ENCODE results near the gene USP10. TPM values are rescaled to one million over a fixed set of nuclear protein-coding genes. Genes with fewer than 3 reads are reported as not detected.

The USP10 gene
- total and polyA plus RNA-seq, 2 donors (not counting 1 experiment from before 2014, with no cell fraction given) = 48.9 to 134 TPM

DNA sequence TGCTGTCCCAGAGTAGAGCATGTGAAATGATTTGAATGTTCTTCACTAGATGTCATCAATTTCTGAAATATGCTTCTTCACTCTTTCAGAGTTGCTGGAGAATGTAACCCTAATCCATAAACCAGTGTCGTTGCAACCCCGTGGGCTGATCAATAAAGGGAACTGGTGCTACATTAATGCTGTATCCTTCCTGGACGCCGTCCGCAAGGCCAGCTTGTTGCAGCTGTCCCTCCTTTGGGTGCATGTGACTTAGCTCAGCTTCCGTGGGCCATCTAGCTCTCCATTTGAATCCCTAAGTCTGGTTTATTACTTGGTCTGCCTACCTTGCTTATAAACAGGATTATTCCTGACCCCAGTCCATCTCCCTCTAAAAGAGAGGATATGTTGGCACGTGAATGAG is 58.8 kb downstream of the USP10 start:
- no peak overlapping the region for H3K27ac Mint-ChIP-seq

DNA sequence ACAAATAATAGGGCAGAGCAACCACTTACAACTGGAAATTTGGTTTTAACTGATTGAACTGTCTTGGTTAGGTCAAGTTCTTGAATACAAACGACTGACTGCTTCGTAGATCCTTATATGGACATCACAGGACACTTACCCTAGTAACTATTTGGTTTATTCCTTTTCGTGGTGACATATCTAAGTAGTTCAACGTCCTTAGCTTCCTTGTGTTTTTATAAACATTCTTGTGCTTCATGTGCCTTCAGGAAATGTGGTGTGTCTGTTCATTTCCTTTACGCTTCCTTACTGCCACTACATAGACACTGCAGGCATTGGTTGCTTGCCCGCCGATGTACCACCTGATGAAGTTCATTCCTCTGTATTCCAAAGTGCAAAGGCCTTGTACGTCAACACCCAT is 59.3 kb downstream of the USP10 start:
- no peak overlapping the region for H3K4me3 Mint-ChIP-seq
- H3K9me3 ChIP-seq (ENCODE audit: control extremely low read depth in 1 of 3, control insufficient read depth in 2 of 3, insufficient read depth in 1 of 3, low read length in 2 of 3) = no peaks in the 10 kb centered on the region
- ChIA-PET CTCF (interaction anchor here (1.3 to 3.3 kb wide), 3 partner anchors 9 to 194 kb away, joined by 3 to 20 read pairs (median 11); no protein-coding TSS in a partner anchor), POLR2A (no interaction called here)
- H3K27me3 Mint-ChIP-seq = no peaks in the 10 kb centered on the region
- H2AFZ ChIP-seq (ENCODE audit: insufficient read depth, low read depth, low read length, poor library complexity, severe bottlenecking) = no peak overlapping the region
- H3K4me1 Mint-ChIP-seq = peaks cover 30% of the 10 kb centered on the region
- ATAC-seq (ENCODE audit: low read depth) = no peak
- H4K20me1 ChIP-seq (ENCODE audit: control insufficient read depth, insufficient read depth, low read length, poor library complexity, severe bottlenecking) = peaks cover 64% of the 10 kb centered on the region
- H3K27ac ChIP-seq (ENCODE audit: low read length in 2 of 2) = peak overlapping the region in 1 of 2 donors; percentile 34
- H3K9me3 Mint-ChIP-seq (ENCODE audit: insufficient read depth) = no peaks in the 10 kb centered on the region
- WGBS (ENCODE audit: insufficient coverage) = 60% methylated on average over 1 of the region's 8 CpGs
- no peaks in the 10 kb centered on the region for H3K27me3 ChIP-seq (replicated peaks in 1 of 4; ENCODE audit: control extremely low read depth in 1 of 4, control insufficient read depth in 3 of 4, insufficient read depth in 4 of 4, low read length in 3 of 4)
- DNase-seq = no peak
- H3K9ac ChIP-seq (ENCODE audit: low read length) = peak overlapping the region; percentile 12
- TF ChIP-seq, protein P1, sequence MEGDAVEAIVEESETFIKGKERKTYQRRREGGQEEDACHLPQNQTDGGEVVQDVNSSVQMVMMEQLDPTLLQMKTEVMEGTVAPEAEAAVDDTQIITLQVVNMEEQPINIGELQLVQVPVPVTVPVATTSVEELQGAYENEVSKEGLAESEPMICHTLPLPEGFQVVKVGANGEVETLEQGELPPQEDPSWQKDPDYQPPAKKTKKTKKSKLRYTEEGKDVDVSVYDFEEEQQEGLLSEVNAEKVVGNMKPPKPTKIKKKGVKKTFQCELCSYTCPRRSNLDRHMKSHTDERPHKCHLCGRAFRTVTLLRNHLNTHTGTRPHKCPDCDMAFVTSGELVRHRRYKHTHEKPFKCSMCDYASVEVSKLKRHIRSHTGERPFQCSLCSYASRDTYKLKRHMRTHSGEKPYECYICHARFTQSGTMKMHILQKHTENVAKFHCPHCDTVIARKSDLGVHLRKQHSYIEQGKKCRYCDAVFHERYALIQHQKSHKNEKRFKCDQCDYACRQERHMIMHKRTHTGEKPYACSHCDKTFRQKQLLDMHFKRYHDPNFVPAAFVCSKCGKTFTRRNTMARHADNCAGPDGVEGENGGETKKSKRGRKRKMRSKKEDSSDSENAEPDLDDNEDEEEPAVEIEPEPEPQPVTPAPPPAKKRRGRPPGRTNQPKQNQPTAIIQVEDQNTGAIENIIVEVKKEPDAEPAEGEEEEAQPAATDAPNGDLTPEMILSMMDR (IDR thresholded peaks at IDR 0.05) = no peak
- no peak for TF ChIP-seq EZH2 (IDR thresholded peaks at IDR 0.05; ENCODE audit: borderline replicate concordance, insufficient read depth, low read depth, low read length, poor library complexity, severe bottlenecking)
- H3K4me2 ChIP-seq (replicated peaks; ENCODE audit: low read depth, low read length, poor library complexity, severe bottlenecking) = no peak overlapping the region
- peaks cover 0 to 58% of the 10 kb centered on the region in 2 experiments for H3K36me3 ChIP-seq (replicated peaks in 1 of 2; ENCODE audit: control extremely low read depth in 1 of 2, control insufficient read depth in 1 of 2, extremely low read depth in 1 of 2, insufficient read depth in 2 of 2, low read length in 1 of 2)
- intact Hi-C loops (cut with micrococcal nuclease) = no loop called here
- no peak overlapping the region for H3K4me3 ChIP-seq (ENCODE audit: control extremely low read depth in 1 of 5, extremely low read depth in 1 of 5, insufficient read depth in 1 of 5, low read depth in 2 of 5, low read length in 4 of 5)
- no peak overlapping the region for H3K27ac Mint-ChIP-seq
- peaks cover 13 to 18% of the 10 kb centered on the region in 2 donors for H3K4me1 ChIP-seq (ENCODE audit: control insufficient read depth in 2 of 2, insufficient read depth in 2 of 2, low read length in 2 of 2)
- H3K79me2 ChIP-seq (ENCODE audit: control insufficient read depth, insufficient read depth, low read length) = peaks cover 53% of the 10 kb centered on the region

More for the DNA sequence above, 58.8 kb downstream of the USP10 start:
- Mint-ChIP-seq H3K4me3 (no peak overlapping the region), H3K27me3 (no peaks in the 10 kb centered on the region), H3K9me3 (ENCODE audit: insufficient read depth) (no peaks in the 10 kb centered on the region), H3K4me1 (peaks cover 34% of the 10 kb centered on the region)
- Histone ChIP-seq H3K4me2 (replicated peaks; ENCODE audit: low read depth, low read length, poor library complexity, severe bottlenecking) (no peak overlapping the region), H3K4me3 (ENCODE audit: control extremely low read depth in 1 of 5, extremely low read depth in 1 of 5, insufficient read depth in 1 of 5, low read depth in 2 of 5, low read length in 4 of 5) (no peak overlapping the region), H3K36me3 (replicated peaks in 1 of 2; ENCODE audit: control extremely low read depth in 1 of 2, control insufficient read depth in 1 of 2, extremely low read depth in 1 of 2, insufficient read depth in 2 of 2, low read length in 1 of 2) (peaks cover 0 to 54% of the 10 kb centered on the region in 2 experiments), H4K20me1 (ENCODE audit: control insufficient read depth, insufficient read depth, low read length, poor library complexity, severe bottlenecking) (peaks cover 63% of the 10 kb centered on the region), H3K27me3 (replicated peaks in 1 of 4; ENCODE audit: control extremely low read depth in 1 of 4, control insufficient read depth in 3 of 4, insufficient read depth in 4 of 4, low read length in 3 of 4) (no peaks in the 10 kb centered on the region), H3K9me3 (ENCODE audit: control extremely low read depth in 1 of 3, control insufficient read depth in 2 of 3, insufficient read depth in 1 of 3, low read length in 2 of 3) (no peaks in the 10 kb centered on the region), H3K9ac (ENCODE audit: low read length) (peak overlapping the region; percentile 12), H3K4me1 (ENCODE audit: control insufficient read depth in 2 of 2, insufficient read depth in 2 of 2, low read length in 2 of 2) (peaks cover 17 to 21% of the 10 kb centered on the region in 2 donors), H3K27ac (ENCODE audit: low read length in 2 of 2) (no peak overlapping the region), H3K79me2 (ENCODE audit: control insufficient read depth, insufficient read depth, low read length) (peaks cover 57% of the 10 kb centered on the region), H2AFZ (ENCODE audit: insufficient read depth, low read depth, low read length, poor library complexity, severe bottlenecking) (no peak overlapping the region)
- ATAC-seq (ENCODE audit: low read depth) = no peak
- POLR2A ChIA-PET = no interaction called here
- WGBS (ENCODE audit: insufficient coverage) = 93% methylated on average over 7 of the region's 7 CpGs
- DNase-seq = no peak
- CTCF ChIA-PET = interaction anchor here (1.3 to 3.3 kb wide), 3 partner anchors 10 to 194 kb away, joined by 3 to 20 read pairs (median 11); no protein-coding TSS in a partner anchor
- TF ChIP-seq, protein P1 (IDR thresholded peaks at IDR 0.05) = no peak
- no peak for TF ChIP-seq EZH2 (IDR thresholded peaks at IDR 0.05; ENCODE audit: borderline replicate concordance, insufficient read depth, low read depth, low read length, poor library complexity, severe bottlenecking)
- intact Hi-C loops (cut with micrococcal nuclease) = no loop called here

Data from B cell (primary cell).